H1 (cell line): Measurements from ENCODE around the gene SLC13A5. TPM values are rescaled to one million over a fixed set of nuclear protein-coding genes. Genes with fewer than 3 reads are reported as not detected.

Source experiments
- CREB1 ChIP-seq: IDR thresholded peaks from 2 replicates; pipeline ENCODE4 v1.6.1; 2012; ENCODE audit warnings: inconsistent platforms
- JUND ChIP-seq: IDR thresholded peaks from 2 replicates; pipeline ENCODE4 v1.6.1; 2011; ENCODE audit warnings: mild to moderate bottlenecking, improper control_type of control experiment, low read length
- POU5F1 ChIP-seq: IDR thresholded peaks from 2 replicates; pipeline ENCODE4 v1.6.1; 2011; ENCODE audit warnings: low read depth, mild to moderate bottlenecking, low read length, moderate library complexity
- RNF2 ChIP-seq: fragments of 200-900, 300-1000 bp; sonication (generic); IDR thresholded peaks from 2 replicates; pipeline ENCODE4 v1.7.1; 2016; ENCODE audit warnings: borderline replicate concordance, low read depth, mild to moderate bottlenecking, antibody characterized with exemption, low read length; ENCODE audit not compliant: poor library complexity, severe bottlenecking; ENCODE audit errors: missing control alignments
- SAP30 ChIP-seq: fragments of 300-600 bp; sonication (generic); IDR thresholded peaks from 2 replicates; pipeline ENCODE4 v1.7.1; 2012; ENCODE audit warnings: low read length, moderate library complexity, mild to moderate bottlenecking, inconsistent platforms; ENCODE audit not compliant: insufficient read depth, insufficient replicate concordance
- SP1 ChIP-seq: IDR thresholded peaks from 2 replicates; pipeline ENCODE4 v1.6.1; 2011; ENCODE audit warnings: low read depth, low read length
- TAF1 ChIP-seq: IDR thresholded peaks from 2 replicates; pipeline ENCODE4 v1.6.1; 2011; ENCODE audit warnings: mild to moderate bottlenecking, low read depth, low read length
- TEAD4 ChIP-seq: IDR thresholded peaks from 2 replicates; pipeline ENCODE4 v1.6.1; 2012; ENCODE audit warnings: low read depth, low read length, inconsistent platforms, mixed read lengths
- polyA plus RNA-seq, 7 experiments: library from polyadenylated mRNA; depleted of rRNA in 3 of 7; stranded (reverse) in 5 of 7; unstranded in 2 of 7; fragments of >200 nt in 5 of 7; fragments of 200-250 nt in 2 of 7; gene quantifications; 1 replicate in 5 of 7; 2 replicates in 1 of 7; 4 replicates in 1 of 7; pipeline versions ENCODE4 v1.2.1 to v1.2.3, GENCODE V29; 2011 to 2013; ENCODE audit warnings: missing spikeins in 2 of 7, mixed read lengths in 2 of 7
- total RNA-seq: library from RNA; stranded (reverse); fragmentation: NEBNext Ultra II Directional; extraction: Animal tissue kit (Norgen Biotek cat#: 25700); gene quantifications from 2 replicates; pipeline ENCODE4 v1.2.1, GENCODE V29; 2021
- TF ChIP-seq, protein P1 (sequence below): fragments of 300-600 bp; sonication (generic); IDR thresholded peaks from 2 replicates; pipeline ENCODE4 v1.7.1; 2012; ENCODE audit warnings: low read length, moderate library complexity, mild to moderate bottlenecking, inconsistent platforms; ENCODE audit not compliant: insufficient replicate concordance
- TF ChIP-seq, protein P2 (sequence below): IDR thresholded peaks from 2 replicates; pipeline ENCODE4 v1.6.1; 2012; ENCODE audit warnings: inconsistent platforms

SLC13A5 gene
- total and polyA plus RNA-seq, 2 of the 8 experiments (the other 6 are each of a cell fraction or from before 2014, with no cell fraction given), result 2.1 to 2.6 TPM

DNA sequence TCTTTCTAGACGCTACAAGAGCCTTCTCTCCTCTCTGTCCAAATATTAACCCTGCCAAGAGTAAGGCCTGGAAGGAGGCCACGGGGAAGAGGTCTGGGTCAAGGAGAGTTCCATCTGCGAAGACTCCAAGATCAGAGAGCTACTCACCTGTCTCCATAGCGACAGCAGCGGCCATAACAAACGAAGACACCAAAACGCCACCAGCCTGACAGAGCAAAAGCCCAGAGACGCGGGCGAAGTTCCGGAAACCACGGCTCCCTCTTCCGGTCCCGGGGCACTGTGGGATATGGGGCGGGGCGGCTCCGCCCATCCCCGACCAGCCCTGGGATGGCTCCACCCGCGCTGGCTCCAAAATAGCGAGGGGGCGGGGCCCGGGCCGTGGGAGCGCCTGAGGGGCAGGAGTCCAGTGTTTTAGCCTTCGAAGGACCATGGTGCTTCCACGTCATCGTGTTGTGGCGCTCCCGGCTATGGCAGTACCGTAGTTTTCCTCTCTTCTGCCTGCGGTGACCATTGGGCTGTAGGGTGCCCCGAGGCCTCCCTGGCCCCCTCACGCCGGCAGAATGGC lies 61.7 kb downstream of the SLC13A5 start, which contains the start of the genes C17orf100 and MED31 (continued):
- TF ChIP-seq, protein P1, sequence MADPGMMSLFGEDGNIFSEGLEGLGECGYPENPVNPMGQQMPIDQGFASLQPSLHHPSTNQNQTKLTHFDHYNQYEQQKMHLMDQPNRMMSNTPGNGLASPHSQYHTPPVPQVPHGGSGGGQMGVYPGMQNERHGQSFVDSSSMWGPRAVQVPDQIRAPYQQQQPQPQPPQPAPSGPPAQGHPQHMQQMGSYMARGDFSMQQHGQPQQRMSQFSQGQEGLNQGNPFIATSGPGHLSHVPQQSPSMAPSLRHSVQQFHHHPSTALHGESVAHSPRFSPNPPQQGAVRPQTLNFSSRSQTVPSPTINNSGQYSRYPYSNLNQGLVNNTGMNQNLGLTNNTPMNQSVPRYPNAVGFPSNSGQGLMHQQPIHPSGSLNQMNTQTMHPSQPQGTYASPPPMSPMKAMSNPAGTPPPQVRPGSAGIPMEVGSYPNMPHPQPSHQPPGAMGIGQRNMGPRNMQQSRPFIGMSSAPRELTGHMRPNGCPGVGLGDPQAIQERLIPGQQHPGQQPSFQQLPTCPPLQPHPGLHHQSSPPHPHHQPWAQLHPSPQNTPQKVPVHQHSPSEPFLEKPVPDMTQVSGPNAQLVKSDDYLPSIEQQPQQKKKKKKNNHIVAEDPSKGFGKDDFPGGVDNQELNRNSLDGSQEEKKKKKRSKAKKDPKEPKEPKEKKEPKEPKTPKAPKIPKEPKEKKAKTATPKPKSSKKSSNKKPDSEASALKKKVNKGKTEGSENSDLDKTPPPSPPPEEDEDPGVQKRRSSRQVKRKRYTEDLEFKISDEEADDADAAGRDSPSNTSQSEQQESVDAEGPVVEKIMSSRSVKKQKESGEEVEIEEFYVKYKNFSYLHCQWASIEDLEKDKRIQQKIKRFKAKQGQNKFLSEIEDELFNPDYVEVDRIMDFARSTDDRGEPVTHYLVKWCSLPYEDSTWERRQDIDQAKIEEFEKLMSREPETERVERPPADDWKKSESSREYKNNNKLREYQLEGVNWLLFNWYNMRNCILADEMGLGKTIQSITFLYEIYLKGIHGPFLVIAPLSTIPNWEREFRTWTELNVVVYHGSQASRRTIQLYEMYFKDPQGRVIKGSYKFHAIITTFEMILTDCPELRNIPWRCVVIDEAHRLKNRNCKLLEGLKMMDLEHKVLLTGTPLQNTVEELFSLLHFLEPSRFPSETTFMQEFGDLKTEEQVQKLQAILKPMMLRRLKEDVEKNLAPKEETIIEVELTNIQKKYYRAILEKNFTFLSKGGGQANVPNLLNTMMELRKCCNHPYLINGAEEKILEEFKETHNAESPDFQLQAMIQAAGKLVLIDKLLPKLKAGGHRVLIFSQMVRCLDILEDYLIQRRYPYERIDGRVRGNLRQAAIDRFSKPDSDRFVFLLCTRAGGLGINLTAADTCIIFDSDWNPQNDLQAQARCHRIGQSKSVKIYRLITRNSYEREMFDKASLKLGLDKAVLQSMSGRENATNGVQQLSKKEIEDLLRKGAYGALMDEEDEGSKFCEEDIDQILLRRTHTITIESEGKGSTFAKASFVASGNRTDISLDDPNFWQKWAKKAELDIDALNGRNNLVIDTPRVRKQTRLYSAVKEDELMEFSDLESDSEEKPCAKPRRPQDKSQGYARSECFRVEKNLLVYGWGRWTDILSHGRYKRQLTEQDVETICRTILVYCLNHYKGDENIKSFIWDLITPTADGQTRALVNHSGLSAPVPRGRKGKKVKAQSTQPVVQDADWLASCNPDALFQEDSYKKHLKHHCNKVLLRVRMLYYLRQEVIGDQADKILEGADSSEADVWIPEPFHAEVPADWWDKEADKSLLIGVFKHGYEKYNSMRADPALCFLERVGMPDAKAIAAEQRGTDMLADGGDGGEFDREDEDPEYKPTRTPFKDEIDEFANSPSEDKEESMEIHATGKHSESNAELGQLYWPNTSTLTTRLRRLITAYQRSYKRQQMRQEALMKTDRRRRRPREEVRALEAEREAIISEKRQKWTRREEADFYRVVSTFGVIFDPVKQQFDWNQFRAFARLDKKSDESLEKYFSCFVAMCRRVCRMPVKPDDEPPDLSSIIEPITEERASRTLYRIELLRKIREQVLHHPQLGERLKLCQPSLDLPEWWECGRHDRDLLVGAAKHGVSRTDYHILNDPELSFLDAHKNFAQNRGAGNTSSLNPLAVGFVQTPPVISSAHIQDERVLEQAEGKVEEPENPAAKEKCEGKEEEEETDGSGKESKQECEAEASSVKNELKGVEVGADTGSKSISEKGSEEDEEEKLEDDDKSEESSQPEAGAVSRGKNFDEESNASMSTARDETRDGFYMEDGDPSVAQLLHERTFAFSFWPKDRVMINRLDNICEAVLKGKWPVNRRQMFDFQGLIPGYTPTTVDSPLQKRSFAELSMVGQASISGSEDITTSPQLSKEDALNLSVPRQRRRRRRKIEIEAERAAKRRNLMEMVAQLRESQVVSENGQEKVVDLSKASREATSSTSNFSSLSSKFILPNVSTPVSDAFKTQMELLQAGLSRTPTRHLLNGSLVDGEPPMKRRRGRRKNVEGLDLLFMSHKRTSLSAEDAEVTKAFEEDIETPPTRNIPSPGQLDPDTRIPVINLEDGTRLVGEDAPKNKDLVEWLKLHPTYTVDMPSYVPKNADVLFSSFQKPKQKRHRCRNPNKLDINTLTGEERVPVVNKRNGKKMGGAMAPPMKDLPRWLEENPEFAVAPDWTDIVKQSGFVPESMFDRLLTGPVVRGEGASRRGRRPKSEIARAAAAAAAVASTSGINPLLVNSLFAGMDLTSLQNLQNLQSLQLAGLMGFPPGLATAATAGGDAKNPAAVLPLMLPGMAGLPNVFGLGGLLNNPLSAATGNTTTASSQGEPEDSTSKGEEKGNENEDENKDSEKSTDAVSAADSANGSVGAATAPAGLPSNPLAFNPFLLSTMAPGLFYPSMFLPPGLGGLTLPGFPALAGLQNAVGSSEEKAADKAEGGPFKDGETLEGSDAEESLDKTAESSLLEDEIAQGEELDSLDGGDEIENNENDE, result no peak
- TF ChIP-seq, protein P2, sequence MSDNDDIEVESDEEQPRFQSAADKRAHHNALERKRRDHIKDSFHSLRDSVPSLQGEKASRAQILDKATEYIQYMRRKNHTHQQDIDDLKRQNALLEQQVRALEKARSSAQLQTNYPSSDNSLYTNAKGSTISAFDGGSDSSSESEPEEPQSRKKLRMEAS, result no peak
- TF ChIP-seq TAF1, result no peak
- no peak for TF ChIP-seq CREB1
- peak; percentile 88 for TF ChIP-seq SAP30
- 0 out of 2 replicates have a peak, but pooled peaks have one; percentile 19 for TF ChIP-seq POU5F1
- no peak for TF ChIP-seq RNF2
- peak; percentile 20; the same call in 1 of the 2 replicates for TF ChIP-seq SP1
- TF ChIP-seq TEAD4, result no peak
- no peak for TF ChIP-seq JUND
